DOHH2 (cell line): ENCODE results near the gene ITPA.

ENCODE experiments used
- CTCF ChIP-seq: fragments of 200-600 bp; sonication (generic); IDR thresholded peaks from one replicate; pipeline ENCODE4 v1.5.1; 2014; ENCODE audit warnings: antibody characterized with exemption, mild to moderate bottlenecking, low read depth, low read length; ENCODE audit not compliant: poor library complexity, severe bottlenecking
- EZH2phosphoT487 ChIP-seq: fragments of 200-600 bp; sonication (generic); IDR thresholded peaks from 2 replicates; pipeline ENCODE4 v1.6.1; 2017; ENCODE audit warnings: borderline replicate concordance, mild to moderate bottlenecking, antibody characterized with exemption, low read length, moderate library complexity, mixed read lengths

- TF ChIP-seq CTCF (no peak), EZH2phosphoT487 (no peak)
Measured at GRCh38 chr20:3199976-3200755, 9.1 kb upstream of the ITPA start.
